GM12872 (cell line): ENCODE data around the gene SPEM2.

Source experiments
- CTCF ChIP-seq: IDR thresholded peaks from 3 replicates; pipeline ENCODE4 v1.5.1; 2011; ENCODE audit warnings: low read depth, mild to moderate bottlenecking, low read length, moderate library complexity; ENCODE audit not compliant: insufficient read depth

The SPEM2 gene

GRCh38 chr17:7427549-7427948, 2.1 kb downstream of the SPEM2 start:
- no peak for TF ChIP-seq CTCF

GRCh38 chr17:7428557-7428956, 3.1 kb downstream of the SPEM2 start, which contains the start of gene SPEM3:
TSS of gene SPEM3 (plus strand) at chr17:7428857. CDS start at chr17:7428903, 46 bp downstream.
- no peak for TF ChIP-seq CTCF

- no peak for TF ChIP-seq CTCF
These were observed 4.3 kb downstream of the SPEM2 start for GRCh38 chr17:7429722-7430121.

- no peak for TF ChIP-seq CTCF
These were observed 5.8 kb downstream of the SPEM2 start for GRCh38 chr17:7431231-7431630.

- no peak for TF ChIP-seq CTCF
These were observed 6.9 kb downstream of the SPEM2 start for GRCh38 chr17:7432296-7432695.

- TF ChIP-seq CTCF: peak; percentile 50
These were observed 10.5 kb downstream of the SPEM2 start for GRCh38 chr17:7435676-7436555.

- peak; percentile 82 for TF ChIP-seq CTCF
These were observed 11.3 kb downstream of the SPEM2 start for GRCh38 chr17:7436556-7437368.
